CD4-positive, CD25-positive, alpha-beta regulatory T cell (primary cell): Measurements from ENCODE around the gene RASGRF2. TPM values are rescaled to one million over a fixed set of nuclear protein-coding genes. Genes with fewer than 3 reads are reported as not detected.
"Not testable (repeated sequence)": the region's sequence is repeated elsewhere in the genome, so short reads cannot be mapped to it uniquely, and the experiment has no call there.

ENCODE experiments used
- ATAC-seq, 2 donors: fragments of 150-1000 bp; cut with Tn5 transposase; one replicate each; pipeline ENCODE4 v1.10.0; 2021; ENCODE audit warnings: low read depth in 2 of 2, moderate number of reproducible peaks in 2 of 2, moderate library complexity in 1 of 2
- DNase-seq, 3 donors: peaks; one replicate each; pipeline versions ENCODE4 v3.0.0 to v3.0.0-alpha.2; 2012 to 2022; ENCODE audit warnings: mixed read lengths in 1 of 3
- H3K27ac ChIP-seq: one replicate; pipeline ENCODE4 v1.7.0; 2013; ENCODE audit warnings: mild to moderate bottlenecking, low read length; ENCODE audit not compliant: insufficient read depth, poor library complexity, severe bottlenecking
- H3K27me3 ChIP-seq: one replicate; pipeline ENCODE4 v1.7.0; 2013; ENCODE audit warnings: low read length; ENCODE audit not compliant: control insufficient read depth, insufficient read depth
- H3K36me3 ChIP-seq: one replicate; pipeline ENCODE4 v1.7.0; 2013; ENCODE audit warnings: mild to moderate bottlenecking, low read length, moderate library complexity; ENCODE audit not compliant: control insufficient read depth, insufficient read depth
- H3K4me1 ChIP-seq: 2 replicates; pipeline ENCODE4 v1.7.0; 2013; ENCODE audit warnings: mild to moderate bottlenecking, low read length; ENCODE audit not compliant: insufficient read depth, control insufficient read depth, poor library complexity, severe bottlenecking
- H3K4me3 ChIP-seq: one replicate; pipeline ENCODE4 v1.7.0; 2013; ENCODE audit warnings: low read depth, mild to moderate bottlenecking, low read length, moderate library complexity
- H3K9me3 ChIP-seq, 2 experiments: 1 replicate in 1 of 2; 2 replicates in 1 of 2; pipeline ENCODE4 v1.7.0; 2013; ENCODE audit warnings: low read length in 2 of 2, mild to moderate bottlenecking in 1 of 2, moderate library complexity in 1 of 2; ENCODE audit not compliant: control insufficient read depth in 2 of 2
- H3K27ac Mint-ChIP-seq, 3 donors: one replicate each; pipeline ENCODE4 v1.8.0; 2020 to 2022; ENCODE audit warnings: mild to moderate bottlenecking in 3 of 3, mixed read lengths in 3 of 3, moderate library complexity in 2 of 3
- H3K27me3 Mint-ChIP-seq: one replicate; pipeline ENCODE4 v1.8.0; 2022; ENCODE audit warnings: mild to moderate bottlenecking, mixed read lengths
- H3K36me3 Mint-ChIP-seq: one replicate; pipeline ENCODE4 v1.8.0; 2020; ENCODE audit warnings: mixed read lengths
- H3K4me1 Mint-ChIP-seq, 4 donors: one replicate each; pipeline ENCODE4 v1.8.0; 2020 to 2022; ENCODE audit warnings: mixed read lengths in 4 of 4, mild to moderate bottlenecking in 1 of 4
- H3K4me3 Mint-ChIP-seq, 4 donors: one replicate each; pipeline ENCODE4 v1.8.0; 2020 to 2022; ENCODE audit warnings: mild to moderate bottlenecking in 4 of 4, mixed read lengths in 4 of 4, moderate library complexity in 3 of 4
- H3K9me3 Mint-ChIP-seq, 7 donors: one replicate each; pipeline ENCODE4 v1.8.0; 2020 to 2022; ENCODE audit warnings: mixed read lengths in 7 of 7, mild to moderate bottlenecking in 3 of 7, moderate library complexity in 2 of 7
- polyA plus RNA-seq, 4 donors: library from polyadenylated mRNA; unstranded; fragments of 300-500 nt; fragmentation: Illumina TruSeq; gene quantifications; one replicate each; pipeline ENCODE4 v1.2.3, GENCODE V29; 2021
- total RNA-seq: library from RNA; stranded (reverse); gene quantifications from one replicate; pipeline ENCODE4 v1.2.3, GENCODE V29; 2022

Gene RASGRF2
- total and polyA plus RNA-seq, 5 donors from 2014 or later: 3.9 to 10.3 (median 8.9) TPM

GRCh38 chr5:81270394-81271027 lies 310.3 kb downstream of the RASGRF2 start:
- H3K4me3 ChIP-seq, ATAC-seq, H3K27ac Mint-ChIP-seq, H3K9me3 ChIP-seq, H3K27ac ChIP-seq, H3K4me1 ChIP-seq, H3K4me3 Mint-ChIP-seq, H3K27me3 Mint-ChIP-seq, H3K36me3 ChIP-seq, DNase-seq, H3K27me3 ChIP-seq: not testable (repeated sequence)
- Mint-ChIP-seq H3K36me3 (peaks cover 28% of the 10 kb centered on the region), H3K4me1 (peaks cover 0 to 35% (median 19%) of the 10 kb centered on the region in 4 donors), H3K9me3 (peaks cover 1 to 40% (median 11%) of the 10 kb centered on the region in 7 donors)
